Glutamatergic neuron (in vitro differentiated cells): Measurements from ENCODE around the gene CTNND2. TPM values are rescaled to one million over a fixed set of nuclear protein-coding genes. Genes with fewer than 3 reads are reported as not detected.

Source experiments
- DNase-seq: peaks from one replicate; pipeline ENCODE4 v3.0.0; 2022
- H3K27ac Mint-ChIP-seq: one replicate; pipeline ENCODE4 v1.8.0; 2020; ENCODE audit warnings: mild to moderate bottlenecking, mixed read lengths, inconsistent platforms; ENCODE audit not compliant: unreplicated experiment
- H3K27me3 Mint-ChIP-seq: one replicate; pipeline ENCODE4 v1.8.0; 2020; ENCODE audit warnings: mild to moderate bottlenecking, moderate library complexity, mixed read lengths, inconsistent platforms; ENCODE audit not compliant: unreplicated experiment
- H3K36me3 Mint-ChIP-seq: one replicate; pipeline ENCODE4 v1.8.0; 2020; ENCODE audit warnings: mild to moderate bottlenecking, mixed read lengths, inconsistent platforms; ENCODE audit not compliant: unreplicated experiment
- H3K4me1 Mint-ChIP-seq: one replicate; pipeline ENCODE4 v1.8.0; 2020; ENCODE audit warnings: mild to moderate bottlenecking, low read depth, mixed read lengths, inconsistent platforms; ENCODE audit not compliant: unreplicated experiment
- H3K4me3 Mint-ChIP-seq: one replicate; pipeline ENCODE4 v1.8.0; 2020; ENCODE audit warnings: mild to moderate bottlenecking, mixed read lengths, inconsistent platforms; ENCODE audit not compliant: unreplicated experiment
- H3K9me3 Mint-ChIP-seq: one replicate; pipeline ENCODE4 v1.8.0; 2020; ENCODE audit warnings: mild to moderate bottlenecking, moderate library complexity, mixed read lengths, inconsistent platforms; ENCODE audit not compliant: unreplicated experiment
- total RNA-seq: library from RNA; stranded (reverse); fragmentation: NEBNext Ultra II Directional; extraction: Animal tissue kit (Norgen Biotek cat#: 25700); gene quantifications from one replicate; pipeline ENCODE4 v1.2.1, GENCODE V29; 2021; ENCODE audit not compliant: unreplicated experiment
- TF ChIP-seq, protein P1 (sequence below): fragments of 200-600 bp; sonication (generic); IDR thresholded peaks from one replicate; pipeline ENCODE4 v1.5.0; 2021; ENCODE audit not compliant: partially characterized antibody, unreplicated experiment

CTNND2 gene
- total RNA-seq, 1 donor from 2014 or later = 134 TPM

GRCh38 chr5:11304641-11305040, 599.6 kb downstream of the CTNND2 start:
- H3K9me3 Mint-ChIP-seq = peaks cover 2% of the 10 kb centered on the region
- peaks cover 4% of the 10 kb centered on the region for H3K36me3 Mint-ChIP-seq
- no peak overlapping the region for H3K4me3 Mint-ChIP-seq
- no peak overlapping the region for H3K27ac Mint-ChIP-seq
- H3K4me1 Mint-ChIP-seq = no peaks in the 10 kb centered on the region
- no peak for DNase-seq
- no peaks in the 10 kb centered on the region for H3K27me3 Mint-ChIP-seq
- TF ChIP-seq, protein P1, sequence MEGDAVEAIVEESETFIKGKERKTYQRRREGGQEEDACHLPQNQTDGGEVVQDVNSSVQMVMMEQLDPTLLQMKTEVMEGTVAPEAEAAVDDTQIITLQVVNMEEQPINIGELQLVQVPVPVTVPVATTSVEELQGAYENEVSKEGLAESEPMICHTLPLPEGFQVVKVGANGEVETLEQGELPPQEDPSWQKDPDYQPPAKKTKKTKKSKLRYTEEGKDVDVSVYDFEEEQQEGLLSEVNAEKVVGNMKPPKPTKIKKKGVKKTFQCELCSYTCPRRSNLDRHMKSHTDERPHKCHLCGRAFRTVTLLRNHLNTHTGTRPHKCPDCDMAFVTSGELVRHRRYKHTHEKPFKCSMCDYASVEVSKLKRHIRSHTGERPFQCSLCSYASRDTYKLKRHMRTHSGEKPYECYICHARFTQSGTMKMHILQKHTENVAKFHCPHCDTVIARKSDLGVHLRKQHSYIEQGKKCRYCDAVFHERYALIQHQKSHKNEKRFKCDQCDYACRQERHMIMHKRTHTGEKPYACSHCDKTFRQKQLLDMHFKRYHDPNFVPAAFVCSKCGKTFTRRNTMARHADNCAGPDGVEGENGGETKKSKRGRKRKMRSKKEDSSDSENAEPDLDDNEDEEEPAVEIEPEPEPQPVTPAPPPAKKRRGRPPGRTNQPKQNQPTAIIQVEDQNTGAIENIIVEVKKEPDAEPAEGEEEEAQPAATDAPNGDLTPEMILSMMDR = no peak

DNA sequence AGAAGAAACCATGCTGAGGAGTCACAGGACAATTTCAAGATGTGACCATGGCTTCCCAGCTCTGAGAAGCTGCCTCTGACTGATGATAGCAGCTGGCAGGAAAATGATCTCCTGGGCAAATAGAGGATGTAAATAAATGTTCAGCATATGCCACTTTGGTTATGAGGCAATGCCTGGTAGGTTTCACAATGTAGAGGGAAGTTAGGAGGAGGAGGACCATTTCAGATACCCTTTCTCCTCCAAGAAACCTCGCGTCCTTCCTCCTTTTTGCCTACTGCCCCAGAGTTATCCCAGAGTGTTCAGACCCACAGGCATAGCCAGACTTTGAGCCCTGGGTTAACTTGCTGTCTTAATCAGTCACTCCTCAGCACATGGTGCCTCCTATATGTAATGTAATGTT, 601.6 kb downstream of the CTNND2 start:
- Mint-ChIP-seq H3K9me3 (peaks cover 2% of the 10 kb centered on the region), H3K27me3 (no peaks in the 10 kb centered on the region), H3K36me3 (peaks cover 4% of the 10 kb centered on the region), H3K4me3 (no peak overlapping the region), H3K27ac (no peak overlapping the region), H3K4me1 (no peaks in the 10 kb centered on the region)
- TF ChIP-seq, protein P1 = no peak
- DNase-seq = no peak

- Mint-ChIP-seq H3K4me3 (no peak overlapping the region), H3K9me3 (peaks cover 4% of the 10 kb centered on the region), H3K4me1 (no peaks in the 10 kb centered on the region), H3K36me3 (peaks cover 4% of the 10 kb centered on the region), H3K27ac (no peak overlapping the region), H3K27me3 (no peaks in the 10 kb centered on the region)
- no peak for DNase-seq
- TF ChIP-seq, protein P1 = no peak
Measured at GRCh38 chr5:11301171-11301570, 603.1 kb downstream of the CTNND2 start.

- Mint-ChIP-seq H3K27ac (no peak overlapping the region), H3K4me1 (no peaks in the 10 kb centered on the region), H3K27me3 (no peaks in the 10 kb centered on the region), H3K4me3 (no peak overlapping the region), H3K9me3 (peaks cover 4% of the 10 kb centered on the region), H3K36me3 (peaks cover 4% of the 10 kb centered on the region)
- TF ChIP-seq, protein P1 = no peak
- DNase-seq = no peak
Measured at GRCh38 chr5:11300736-11301135, 603.5 kb downstream of the CTNND2 start.

DNA sequence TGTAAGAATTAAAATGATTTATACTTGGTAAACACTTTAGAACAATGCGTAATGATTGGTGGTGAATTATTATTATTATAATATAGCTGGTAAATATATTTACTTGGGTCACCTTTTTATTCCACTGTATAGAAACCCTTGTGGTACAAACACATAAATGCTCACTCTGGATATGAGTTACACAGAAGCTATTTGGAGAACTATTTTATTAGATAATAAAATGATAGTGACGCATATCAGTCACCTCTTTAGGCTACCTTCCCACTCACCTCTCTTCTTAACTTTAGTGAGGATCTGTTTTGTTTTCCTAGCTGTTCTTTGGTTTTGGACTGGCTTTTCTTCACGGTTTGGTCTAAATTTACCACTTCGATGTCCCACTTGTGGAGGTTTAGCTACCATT, 605.4 kb downstream of the CTNND2 start:
- TF ChIP-seq, protein P1 = no peak
- Mint-ChIP-seq H3K27ac (no peak overlapping the region), H3K9me3 (peaks cover 2% of the 10 kb centered on the region), H3K4me3 (no peak overlapping the region), H3K4me1 (no peaks in the 10 kb centered on the region), H3K27me3 (no peaks in the 10 kb centered on the region), H3K36me3 (no peaks in the 10 kb centered on the region)
- no peak for DNase-seq
